H1 (cell line): ENCODE measurements around the gene GDPD5.

Experiments
- TBP ChIP-seq: IDR thresholded peaks from 2 replicates; pipeline ENCODE4 v1.6.1; 2011; ENCODE audit warnings: low read depth, low read length, improper control_type of control experiment
- USF2 ChIP-seq: IDR thresholded peaks from 2 replicates; pipeline ENCODE4 v1.6.1; 2011; ENCODE audit warnings: low read length, improper control_type of control experiment

GRCh38 chr11:75463106-75463774 is 62.5 kb downstream of the GDPD5 start:
- TF ChIP-seq USF2 (no peak), TBP (no peak)
